Upper lobe of left lung (tissue), 6 donors: ENCODE data around the gene CSPG4. TPM values are rescaled to one million over a fixed set of nuclear protein-coding genes. Genes with fewer than 3 reads are reported as not detected.
A peak's percentile ranks its signal among the peaks of the same experiment; 100 is the strongest.
"Not testable (repeated sequence)": the region's sequence is repeated elsewhere in the genome, so short reads cannot be mapped to it uniquely, and the experiment has no call there.

Experiments
- ATAC-seq, 2 donors: fragments of 200-7000 bp; cut with Tn5 transposase; one replicate each; pipeline ENCODE4 v1.9.1; 2022; ENCODE audit warnings: mild to moderate bottlenecking in 2 of 2, moderate library complexity in 2 of 2; ENCODE audit not compliant: low FRiP score in 2 of 2
- DNase-seq, 2 donors: peaks; one replicate each; pipeline ENCODE4 v3.0.0-alpha.2; 2019 to 2020
- H3K27ac ChIP-seq, 4 donors: fragments of 200-600 bp; sonication (generic); one replicate each; pipeline ENCODE4 v1.5.1; 2016 to 2019
- H3K27me3 ChIP-seq, 4 donors: fragments of 200-600 bp; sonication (generic); one replicate each; pipeline ENCODE4 v1.5.1; 2017 to 2019
- H3K36me3 ChIP-seq, 4 donors: fragments of 200-600 bp; sonication (generic); one replicate each; pipeline ENCODE4 v1.5.1; 2016 to 2019
- H3K4me1 ChIP-seq, 4 donors: fragments of 200-600 bp; sonication (generic); one replicate each; pipeline ENCODE4 v1.5.1; 2018 to 2019
- H3K4me3 ChIP-seq, 4 donors: fragments of 200-600 bp; sonication (generic); one replicate each; pipeline ENCODE4 v1.5.1; 2017 to 2019; ENCODE audit warnings: mild to moderate bottlenecking in 2 of 4, moderate library complexity in 1 of 4
- H3K9me3 ChIP-seq, 4 donors: fragments of 200-600 bp; sonication (generic); one replicate each; pipeline ENCODE4 v1.5.1; 2018 to 2019
- CTCF ChIP-seq, 6 experiments: fragments of 450-650 bp in 4 of 6; fragments of 200-600 bp in 2 of 6; sonication (generic) in 2 of 6; IDR thresholded peaks; one replicate each; pipeline ENCODE4 v1.5.1; 2016 to 2019; ENCODE audit warnings: antibody characterized with exemption in 6 of 6
- EP300 ChIP-seq, 4 donors: sonication (generic); formaldehyde crosslinking; IDR thresholded peaks; one replicate each; pipeline ENCODE4 v1.5.1; 2017; ENCODE audit warnings: antibody characterized with exemption in 4 of 4, control low read depth in 2 of 4
- POLR2A ChIP-seq, 4 donors: fragments of 450-650 bp; IDR thresholded peaks; one replicate each; pipeline ENCODE4 v1.5.1; 2016 to 2017; ENCODE audit warnings: antibody characterized with exemption in 4 of 4, mild to moderate bottlenecking in 2 of 4
- POLR2AphosphoS5 ChIP-seq, 2 donors: sonication (generic); formaldehyde crosslinking; IDR thresholded peaks; one replicate each; pipeline ENCODE4 v1.5.1; 2017; ENCODE audit warnings: antibody characterized with exemption in 2 of 2
- WGBS, 2 donors: methylation state at CpG; one replicate each; pipeline ENCODE4 v1.1.5; 2017 to 2018; 5-methylcytosine and 5-hydroxymethylcytosine counted together
- total RNA-seq, 6 donors: library from RNA; depleted of rRNA in 4 of 6; stranded (reverse); fragments of >200 nt in 4 of 6; gene quantifications; one replicate each; pipeline versions ENCODE4 v1.1.0 to v1.2.1, GENCODE V29; 2016 to 2021
- donor health status: DM: no; HTN: no; CAD: no; lungs with moderate emphysema.
- donor health status: DM: no; HTN: yes; CAD: no; lungs with severe emphysema.

CSPG4 gene
- total RNA-seq, 6 donors from 2014 or later = 8.5 to 38.3 (median 17.7) TPM

- TF ChIP-seq POLR2AphosphoS5 (IDR thresholded peaks at IDR 0.05) (no peak), POLR2A (IDR thresholded peaks at IDR 0.05) (no peak), EP300 (IDR thresholded peaks at IDR 0.05) (no peak)
- peaks cover 0 to 3% (median 0%) of the 10 kb centered on the region in 4 donors for H3K36me3 ChIP-seq
- 87 to 91% methylated on average over 3 to 10 of the region's 10 CpGs for WGBS, 2 donors
- H3K9me3 ChIP-seq = no peaks in the 10 kb centered on the region
- DNase-seq (peak in 1 of 2 donors; percentile 42), ATAC-seq (no peak)
- no peak overlapping the region for H3K27ac ChIP-seq
- H3K4me1 ChIP-seq = peaks cover 6 to 14% (median 8%) of the 10 kb centered on the region in 4 donors
- no peaks in the 10 kb centered on the region for H3K27me3 ChIP-seq
- no peak overlapping the region for H3K4me3 ChIP-seq
Observed at GRCh38 chr15:75684648-75685047, 28.0 kb downstream of the CSPG4 start.

GRCh38 chr15:75683646-75684312, 28.9 kb downstream of the CSPG4 start:
- peak overlapping the region in 1 of 4 donors; percentile 14 for H3K27ac ChIP-seq
- H3K4me3 ChIP-seq, H3K36me3 ChIP-seq, H3K27me3 ChIP-seq, H3K9me3 ChIP-seq: not testable (repeated sequence)
- peaks cover 6 to 14% (median 8%) of the 10 kb centered on the region in 4 donors for H3K4me1 ChIP-seq
- peak; percentile 83 to 90 (median 86) for TF ChIP-seq CTCF (IDR thresholded peaks at IDR 0.05)
- 18% methylated on average over 11 of the region's 14 CpGs; no CpG with 5 or more reads in 1 of the 2 donors for WGBS, 2 donors
- DNase-seq (peak; percentile 69 to 90), ATAC-seq (peak; percentile 67 to 85)

- peak in 1 of 2 donors; percentile 84 for DNase-seq
- WGBS, 2 donors = 88 to 91% methylated on average over 11 to 32 of the region's 40 CpGs
- Histone ChIP-seq H3K4me1 (peaks cover 6 to 14% (median 8%) of the 10 kb centered on the region in 4 donors), H3K27ac (no peak overlapping the region), H3K36me3 (no peaks in the 10 kb centered on the region), H3K9me3 (no peaks in the 10 kb centered on the region), H3K4me3 (no peak overlapping the region), H3K27me3 (no peaks in the 10 kb centered on the region)
- ATAC-seq = no peak
- TF ChIP-seq EP300 (IDR thresholded peaks at IDR 0.05) = no peak
- TF ChIP-seq CTCF (IDR thresholded peaks at IDR 0.05) = no peak
- no peak for TF ChIP-seq POLR2AphosphoS5 (IDR thresholded peaks at IDR 0.05)
- no peak for TF ChIP-seq POLR2A (IDR thresholded peaks at IDR 0.05)
Observed at GRCh38 chr15:75682181-75683135, 30.2 kb downstream of the CSPG4 start.

- 73 to 80% methylated on average over 11 of the region's 11 CpGs for WGBS, 2 donors
- H3K27me3 ChIP-seq = no peaks in the 10 kb centered on the region
- no peak overlapping the region for H3K4me3 ChIP-seq
- ATAC-seq = no peak
- peaks cover 6 to 10% (median 8%) of the 10 kb centered on the region in 4 donors for H3K4me1 ChIP-seq
- H3K27ac ChIP-seq = no peak overlapping the region
- no peaks in the 10 kb centered on the region for H3K9me3 ChIP-seq
- TF ChIP-seq POLR2A (IDR thresholded peaks at IDR 0.05) (no peak), CTCF (IDR thresholded peaks at IDR 0.05) (no peak), EP300 (IDR thresholded peaks at IDR 0.05) (no peak), POLR2AphosphoS5 (IDR thresholded peaks at IDR 0.05) (no peak)
- no peak for DNase-seq
- no peaks in the 10 kb centered on the region for H3K36me3 ChIP-seq
Observed at GRCh38 chr15:75680007-75680789, 32.5 kb downstream of the CSPG4 start.

GRCh38 chr15:75678324-75678690, 34.3 kb downstream of the CSPG4 start:
- H3K4me1 ChIP-seq = peaks cover 1 to 12% (median 10%) of the 10 kb centered on the region in 4 donors
- WGBS, 2 donors = 93% methylated on average over 6 of the region's 6 CpGs

More at GRCh38 chr15:75678324-75678690, 34.3 kb downstream of the CSPG4 start:
- not testable (repeated sequence) for ATAC-seq, DNase-seq, H3K27me3 ChIP-seq, H3K27ac ChIP-seq, H3K4me3 ChIP-seq, H3K9me3 ChIP-seq, H3K36me3 ChIP-seq
